CD4-positive, alpha-beta T cell treated with Interleukin-21 for 1 hour (primary cell): ENCODE results near the gene YARS1.
"Not testable (repeated sequence)": the region's sequence is repeated elsewhere in the genome, so short reads cannot be mapped to it uniquely, and the experiment has no call there.

Experiments used
- DNase-seq: peaks from one replicate; pipeline ENCODE4 v3.0.0-alpha.2; 2020

Gene YARS1

GRCh38 chr1:32816676-32817158, 441 bp downstream of the YARS1 start:
- no peak for DNase-seq

- DNase-seq = no peak
Observed at GRCh38 chr1:32813941-32814739, 3.0 kb downstream of the YARS1 start.

- DNase-seq = no peak
Observed at GRCh38 chr1:32811917-32812316, 5.2 kb downstream of the YARS1 start.

GRCh38 chr1:32811265-32811664, 5.9 kb downstream of the YARS1 start:
- DNase-seq = no peak

DNA sequence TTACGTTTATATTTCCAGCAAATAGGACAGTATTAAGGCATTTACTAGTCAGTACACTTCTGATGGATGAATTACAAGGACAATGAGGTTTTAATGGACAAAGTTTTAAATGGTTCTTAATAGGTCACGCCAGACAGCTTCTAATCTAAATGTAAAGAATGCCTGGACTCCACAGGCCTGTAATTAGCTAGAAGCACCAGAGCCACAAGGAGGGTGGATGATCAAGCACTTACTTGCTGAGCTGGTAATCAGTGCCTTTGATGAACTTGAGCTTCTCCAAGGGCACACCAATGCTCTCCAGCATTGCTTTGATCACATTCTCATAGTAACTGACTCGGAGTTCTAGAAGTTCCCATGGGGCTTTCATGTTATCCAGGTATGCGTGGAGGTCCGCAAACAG, 6.8 kb downstream of the YARS1 start:
- no peak for DNase-seq

DNA sequence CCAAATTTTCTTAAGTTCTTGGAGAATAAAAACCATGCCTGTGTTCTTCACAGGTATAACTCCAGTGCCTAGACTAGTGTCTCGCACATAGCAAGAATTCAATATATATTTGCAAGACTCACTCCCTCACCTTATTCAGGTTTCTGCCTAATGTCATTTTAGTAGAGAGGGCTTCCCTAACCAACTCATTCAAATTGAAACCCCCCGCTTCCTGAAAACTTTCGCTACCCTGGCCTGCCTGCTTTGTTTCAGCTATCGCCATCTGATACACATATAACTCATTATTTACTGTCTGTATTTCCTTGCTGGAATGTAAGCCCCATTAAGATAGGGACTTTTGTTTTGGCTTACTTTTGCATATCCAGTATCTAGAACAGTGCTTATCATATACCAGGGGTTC, 8.6 kb downstream of the YARS1 start:
- no peak for DNase-seq

DNA sequence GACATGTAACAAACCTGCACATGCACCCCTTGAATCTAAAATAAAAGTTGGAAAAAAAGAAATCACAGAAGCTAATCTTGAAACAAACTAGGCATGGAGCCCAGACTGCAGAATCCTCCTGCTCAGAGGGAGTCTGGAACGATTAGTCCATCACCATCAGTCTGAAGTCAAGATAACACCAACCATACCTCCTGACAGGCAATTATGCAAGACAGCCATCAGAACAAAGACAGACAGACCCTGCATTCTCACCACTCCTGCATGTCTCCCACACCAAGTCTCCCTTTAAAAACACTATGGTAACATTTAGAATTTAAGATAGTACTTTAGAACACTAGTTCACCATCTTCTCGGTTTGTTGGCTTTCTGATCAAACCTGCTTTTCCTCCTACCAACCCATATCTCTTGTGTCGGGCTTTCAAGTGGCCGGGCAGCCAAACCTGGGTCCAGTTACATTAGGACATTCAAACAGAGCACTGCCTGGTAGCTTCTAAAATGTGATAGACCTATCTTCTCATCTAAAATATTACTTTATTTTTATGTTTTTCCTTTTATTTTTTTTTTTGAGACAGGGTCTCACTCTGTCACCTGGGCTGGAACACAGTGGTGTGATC, 10.1 kb downstream of the YARS1 start:
- no peak for DNase-seq

DNA sequence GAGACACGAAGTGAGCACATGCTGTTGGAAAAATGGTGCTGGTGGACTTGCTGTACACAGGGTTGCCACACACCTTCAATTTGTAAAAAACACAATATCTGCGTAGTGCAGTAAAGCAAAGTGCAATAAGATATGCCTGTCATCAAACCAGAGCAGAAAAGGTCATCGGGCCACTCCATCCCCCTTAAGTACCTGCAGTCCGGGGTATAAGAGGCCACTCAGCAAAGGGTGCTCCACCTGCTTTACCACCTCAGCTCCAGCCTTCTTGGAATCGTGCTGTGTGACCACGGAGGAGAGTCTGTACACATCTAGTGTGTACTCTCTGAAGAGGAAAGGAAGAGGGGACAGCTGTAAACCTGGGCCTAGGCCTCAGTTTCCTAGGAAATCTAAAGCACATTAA, 10.9 kb downstream of the YARS1 start:
- no peak for DNase-seq

- not testable (repeated sequence) for DNase-seq
Observed at GRCh38 chr1:32804460-32804859, 12.7 kb downstream of the YARS1 start.

DNA sequence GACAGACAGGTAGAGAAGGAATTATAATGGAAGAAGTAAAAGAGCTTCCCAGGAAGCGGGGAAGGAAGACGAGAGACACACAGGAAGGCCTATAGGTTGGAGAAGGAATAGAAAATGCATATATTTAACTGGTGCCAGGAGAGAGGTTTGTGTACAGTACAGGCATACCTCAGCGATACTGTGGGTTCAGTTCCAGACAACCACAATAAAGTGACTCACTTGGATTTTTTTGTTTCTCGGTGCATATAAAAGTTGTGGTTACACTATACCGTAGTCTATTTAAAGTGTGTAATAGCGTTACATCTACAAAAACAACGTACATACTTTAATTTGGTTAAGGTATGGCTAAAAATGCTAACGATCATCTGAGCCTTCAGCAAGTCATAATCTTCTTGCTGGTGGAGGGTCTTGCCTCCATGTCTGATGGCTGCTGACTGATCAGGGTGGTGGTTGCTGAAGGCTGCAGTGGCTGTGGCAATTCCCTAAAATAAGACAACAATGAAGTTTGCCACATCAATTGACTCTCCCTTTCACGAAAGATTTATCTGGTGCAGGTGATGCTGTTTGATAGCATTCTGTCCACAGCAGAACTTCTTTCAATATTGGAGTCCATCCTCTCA, 16.0 kb downstream of the YARS1 start:
- DNase-seq = peak; percentile 63

- DNase-seq = peak; percentile 70
Observed at GRCh38 chr1:32798679-32799416, 18.3 kb downstream of the YARS1 start.

DNA sequence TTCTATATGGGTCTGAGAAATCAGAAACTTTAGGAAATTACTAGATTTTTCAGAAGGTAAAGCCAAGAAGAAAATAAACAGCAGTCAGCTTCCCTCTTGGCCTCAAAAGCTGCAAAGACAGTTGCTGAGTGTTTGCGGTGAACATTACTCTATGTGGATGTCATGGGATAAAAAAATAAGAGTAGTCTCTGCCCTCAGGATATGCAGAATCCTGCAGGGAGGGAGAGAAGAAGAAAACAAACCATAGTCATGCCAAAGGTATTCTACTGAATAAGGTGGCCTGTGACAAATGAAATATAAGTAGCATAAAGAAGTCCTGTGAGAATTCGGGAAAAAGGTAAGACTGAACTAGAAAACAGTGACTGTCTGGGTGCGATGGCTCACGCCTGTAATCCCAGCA, 19.0 kb downstream of the YARS1 start:
- no peak for DNase-seq

GRCh38 chr1:32797456-32797855, 19.7 kb downstream of the YARS1 start:
- no peak for DNase-seq

GRCh38 chr1:32795763-32796162, 21.4 kb downstream of the YARS1 start:
- not testable (repeated sequence) for DNase-seq

GRCh38 chr1:32791881-32792280, 25.3 kb downstream of the YARS1 start:
- no peak for DNase-seq

DNA sequence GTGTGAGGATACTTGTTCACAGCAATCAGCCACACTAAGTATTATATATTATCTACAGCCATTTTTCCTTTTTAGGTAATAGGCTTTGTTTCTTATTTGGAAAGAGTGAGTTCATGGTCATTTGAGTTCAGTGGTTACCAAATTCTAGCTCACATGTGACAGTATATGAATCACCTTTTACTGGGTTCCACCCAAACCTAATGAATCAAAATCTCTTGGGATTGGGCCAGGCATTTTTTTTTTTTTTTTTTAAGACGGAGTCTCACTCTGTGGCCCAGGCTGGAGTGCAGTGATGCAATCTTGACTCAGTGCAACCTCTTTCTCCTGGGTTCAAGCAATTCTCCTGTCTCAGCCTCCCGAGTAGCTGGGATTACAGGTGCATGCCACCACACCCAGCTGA, 27.8 kb downstream of the YARS1 start:
- DNase-seq = not testable (repeated sequence)

DNA sequence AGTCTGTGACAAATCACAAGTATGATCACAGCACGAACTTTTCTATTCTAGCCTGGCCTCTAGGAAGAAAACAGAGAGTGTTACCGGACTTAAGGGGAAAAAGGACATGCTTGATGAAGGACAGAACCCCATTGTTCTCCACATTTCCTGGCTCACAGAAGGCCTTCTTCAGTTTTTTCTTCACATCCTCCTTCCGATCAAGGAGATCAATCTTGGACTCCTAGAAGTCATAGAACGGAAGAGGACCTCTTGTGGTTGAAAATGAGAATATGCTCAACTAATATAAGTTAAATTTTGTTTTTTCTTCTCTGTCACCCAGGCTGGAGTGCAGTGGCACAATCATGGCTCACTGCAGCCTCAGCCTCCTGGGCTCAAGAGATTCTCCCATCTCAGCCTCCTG, 30.3 kb downstream of the YARS1 start:
- DNase-seq = peak; percentile 17

- DNase-seq = no peak
Observed at GRCh38 chr1:32784817-32785216, 32.3 kb downstream of the YARS1 start.

GRCh38 chr1:32783851-32784250, 33.3 kb downstream of the YARS1 start:
- no peak for DNase-seq

GRCh38 chr1:32782086-32782485, 35.1 kb downstream of the YARS1 start:
- DNase-seq = no peak

GRCh38 chr1:32780628-32781234, 36.4 kb downstream of the YARS1 start:
- no peak for DNase-seq

DNA sequence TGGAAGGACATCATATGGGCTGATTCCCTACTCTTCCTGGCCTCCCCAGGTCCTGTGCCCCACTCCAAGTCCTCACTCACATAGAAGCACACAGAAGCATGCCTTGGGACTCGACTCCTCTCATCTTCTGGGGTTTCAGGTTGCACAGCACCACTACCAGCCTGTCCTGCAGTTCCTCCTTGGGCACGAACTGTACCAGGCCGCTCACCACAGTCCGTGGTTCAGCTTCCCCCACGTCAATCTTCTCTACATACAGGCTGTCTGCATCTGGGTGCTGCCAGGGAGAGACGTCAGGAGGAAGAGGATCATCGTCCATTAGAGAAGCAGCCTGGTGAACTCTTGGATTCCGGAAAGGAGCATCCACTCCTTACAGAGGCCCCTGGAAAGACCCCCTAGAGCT, 37.2 kb downstream of the YARS1 start:
- DNase-seq = no peak

GRCh38 chr1:32779242-32779641, 37.9 kb downstream of the YARS1 start:
- no peak for DNase-seq
